Measurements from ENCODE around the gene MYO7B.

Gene MYO7B

DNA sequence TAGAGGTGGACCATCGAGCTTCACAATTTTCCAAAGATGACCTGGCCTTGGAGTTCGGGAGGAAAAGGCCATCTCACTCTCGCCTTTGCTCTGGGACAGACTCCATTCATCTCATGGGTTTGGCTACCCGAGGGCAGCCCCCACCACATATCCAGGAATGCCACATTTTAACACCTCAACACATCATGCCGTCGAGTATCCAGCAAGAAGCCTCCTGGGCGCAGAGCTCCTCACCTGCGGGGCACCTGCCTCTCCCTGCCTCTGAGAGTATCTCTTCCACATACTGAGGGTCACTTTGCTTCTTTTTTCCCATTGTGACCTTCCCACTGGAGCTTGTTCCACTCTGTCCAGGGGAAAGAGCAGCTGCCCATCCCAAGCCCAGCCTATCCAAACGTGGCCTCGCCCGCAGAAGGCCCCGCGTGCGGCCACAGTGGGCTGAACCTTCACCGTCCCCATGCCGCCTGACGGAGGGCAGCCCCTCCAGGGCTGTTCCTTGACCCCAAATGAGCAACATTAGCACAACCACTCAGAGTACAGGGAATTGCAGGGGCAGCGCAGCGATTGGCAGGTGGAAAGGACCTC, 145.3 kb downstream of the MYO7B start:
- Histone ChIP-seq H3K27me3 (ENCODE audit: control insufficient read depth, insufficient read depth, low read length, poor library complexity, severe bottlenecking) (peaks cover 20% of the 10 kb centered on the region), H3K9me3 (ENCODE audit: control insufficient read depth, low read length) (no peaks in the 10 kb centered on the region), H3K4me1 (ENCODE audit: control insufficient read depth, insufficient read depth, low read length) (peaks cover 6% of the 10 kb centered on the region), H3K4me3 (ENCODE audit: insufficient read depth, low read depth, low read length) (no peak overlapping the region), H3K36me3 (ENCODE audit: control insufficient read depth, insufficient read depth, low read length) (no peaks in the 10 kb centered on the region), H3K27ac (ENCODE audit: insufficient read depth, low read depth, low read length, poor library complexity, severe bottlenecking) (no peak overlapping the region)
- 92 to 94% methylated on average over 19 of the region's 19 CpGs for WGBS, 2 experiments

DNA sequence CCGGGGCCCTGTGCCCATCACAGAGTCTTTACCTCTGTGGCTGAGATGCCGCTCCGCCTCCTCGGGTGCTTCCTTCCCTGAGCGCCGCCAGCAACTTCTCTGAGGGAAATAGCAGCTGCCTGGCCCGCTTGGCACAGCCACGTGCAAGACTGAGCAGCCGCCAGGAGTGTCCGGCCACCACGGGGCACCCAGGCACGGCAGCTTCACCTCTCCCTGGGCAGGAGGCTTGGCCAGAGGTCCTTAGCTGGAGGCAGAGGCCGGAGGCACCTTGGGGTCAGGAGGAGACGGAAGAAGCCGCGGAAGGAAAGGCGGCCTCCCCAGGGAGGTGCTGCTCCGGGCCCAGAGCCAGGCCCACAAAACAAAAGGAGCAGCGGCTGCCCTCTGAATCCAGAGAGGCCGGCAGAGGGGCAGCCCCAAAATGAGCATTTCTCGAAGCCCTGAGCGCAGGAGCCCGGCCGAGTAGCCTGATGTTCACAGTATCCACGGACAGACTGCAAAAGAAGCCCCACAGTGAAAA, 145.9 kb downstream of the MYO7B start:
- peaks cover 6% of the 10 kb centered on the region for H3K4me1 ChIP-seq (ENCODE audit: control insufficient read depth, insufficient read depth, low read length)
- H3K36me3 ChIP-seq (ENCODE audit: control insufficient read depth, insufficient read depth, low read length): no peaks in the 10 kb centered on the region
- H3K27me3 ChIP-seq (ENCODE audit: control insufficient read depth, insufficient read depth, low read length, poor library complexity, severe bottlenecking): peaks cover 14% of the 10 kb centered on the region
- no peak overlapping the region for H3K27ac ChIP-seq (ENCODE audit: insufficient read depth, low read depth, low read length, poor library complexity, severe bottlenecking)
- no peaks in the 10 kb centered on the region for H3K9me3 ChIP-seq (ENCODE audit: control insufficient read depth, low read length)
- no peak overlapping the region for H3K4me3 ChIP-seq (ENCODE audit: insufficient read depth, low read depth, low read length)
- WGBS, 2 experiments: 82 to 83% methylated on average over 25 of the region's 25 CpGs

GRCh38 chr2:127681976-127682857, 146.7 kb downstream of the MYO7B start:
- Histone ChIP-seq H3K27me3 (ENCODE audit: control insufficient read depth, insufficient read depth, low read length, poor library complexity, severe bottlenecking) (peaks cover 5% of the 10 kb centered on the region), H3K4me1 (ENCODE audit: control insufficient read depth, insufficient read depth, low read length) (peaks cover 6% of the 10 kb centered on the region), H3K36me3 (ENCODE audit: control insufficient read depth, insufficient read depth, low read length) (no peaks in the 10 kb centered on the region), H3K27ac (ENCODE audit: insufficient read depth, low read depth, low read length, poor library complexity, severe bottlenecking) (no peak overlapping the region), H3K4me3 (ENCODE audit: insufficient read depth, low read depth, low read length) (no peak overlapping the region), H3K9me3 (ENCODE audit: control insufficient read depth, low read length) (no peaks in the 10 kb centered on the region)
- 86 to 93% methylated on average over 6 of the region's 6 CpGs for WGBS, 2 experiments

- H3K27ac ChIP-seq (ENCODE audit: insufficient read depth, low read depth, low read length, poor library complexity, severe bottlenecking): no peak overlapping the region
Observed at GRCh38 chr2:127683056-127683455, 147.6 kb downstream of the MYO7B start.

GRCh38 chr2:127683757-127684156, 148.3 kb downstream of the MYO7B start:
- Histone ChIP-seq H3K36me3 (ENCODE audit: control insufficient read depth, insufficient read depth, low read length) (no peaks in the 10 kb centered on the region), H3K27me3 (ENCODE audit: control insufficient read depth, insufficient read depth, low read length, poor library complexity, severe bottlenecking) (no peaks in the 10 kb centered on the region), H3K9me3 (ENCODE audit: control insufficient read depth, low read length) (no peaks in the 10 kb centered on the region), H3K4me3 (ENCODE audit: insufficient read depth, low read depth, low read length) (no peak overlapping the region), H3K4me1 (ENCODE audit: control insufficient read depth, insufficient read depth, low read length) (peaks cover 6% of the 10 kb centered on the region), H3K27ac (ENCODE audit: insufficient read depth, low read depth, low read length, poor library complexity, severe bottlenecking) (no peak overlapping the region)
- 92 to 93% methylated on average over 15 of the region's 15 CpGs for WGBS, 2 experiments

More at GRCh38 chr2:127683056-127683455, 147.6 kb downstream of the MYO7B start:
- Histone ChIP-seq H3K4me1 (ENCODE audit: control insufficient read depth, insufficient read depth, low read length) (peaks cover 6% of the 10 kb centered on the region), H3K4me3 (ENCODE audit: insufficient read depth, low read depth, low read length) (no peak overlapping the region), H3K27me3 (ENCODE audit: control insufficient read depth, insufficient read depth, low read length, poor library complexity, severe bottlenecking) (no peaks in the 10 kb centered on the region), H3K9me3 (ENCODE audit: control insufficient read depth, low read length) (no peaks in the 10 kb centered on the region), H3K36me3 (ENCODE audit: control insufficient read depth, insufficient read depth, low read length) (no peaks in the 10 kb centered on the region)

DNA sequence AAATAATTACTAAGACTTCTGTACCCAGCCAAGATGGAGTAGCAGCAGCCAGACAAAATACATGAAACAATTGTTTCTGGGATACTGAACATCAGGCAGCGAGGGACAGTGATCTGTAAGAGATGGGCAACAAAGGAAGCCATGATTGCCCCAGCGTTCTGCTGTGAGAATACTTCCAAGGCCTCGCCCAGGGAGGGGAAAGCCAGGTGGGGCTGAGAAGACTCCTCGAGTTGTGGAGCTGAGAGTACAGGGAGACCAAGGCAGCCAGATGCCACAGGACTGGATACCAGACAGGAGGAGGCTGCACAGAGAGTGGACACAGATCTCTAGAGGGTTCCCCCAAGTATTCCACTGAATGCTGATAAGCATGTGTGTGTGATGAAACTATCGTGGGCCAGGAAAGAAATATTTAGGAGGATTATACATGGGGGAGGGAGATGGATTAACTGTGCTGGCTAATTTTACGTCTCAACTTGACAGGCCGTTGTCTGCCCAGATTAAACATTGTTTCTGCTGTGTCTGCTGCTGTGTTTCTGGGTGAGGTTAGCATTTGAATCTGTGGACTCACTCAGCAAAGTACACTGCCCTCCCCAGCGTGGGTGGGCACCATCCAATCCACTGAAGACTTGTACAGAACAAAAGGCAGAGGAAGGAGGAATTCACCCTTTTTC, 150.1 kb downstream of the MYO7B start:
- H3K27me3 ChIP-seq (ENCODE audit: control insufficient read depth, insufficient read depth, low read length, poor library complexity, severe bottlenecking): no peaks in the 10 kb centered on the region
- H3K36me3 ChIP-seq (ENCODE audit: control insufficient read depth, insufficient read depth, low read length): no peaks in the 10 kb centered on the region
- no peaks in the 10 kb centered on the region for H3K9me3 ChIP-seq (ENCODE audit: control insufficient read depth, low read length)
- H3K4me3 ChIP-seq (ENCODE audit: insufficient read depth, low read depth, low read length): no peak overlapping the region
- WGBS, 2 experiments: 83 to 87% methylated on average over 8 of the region's 8 CpGs
- no peak overlapping the region for H3K27ac ChIP-seq (ENCODE audit: insufficient read depth, low read depth, low read length, poor library complexity, severe bottlenecking)
- peaks cover 6% of the 10 kb centered on the region for H3K4me1 ChIP-seq (ENCODE audit: control insufficient read depth, insufficient read depth, low read length)
